CD4-positive, alpha-beta T cell treated with Interferon gamma for 1 hour (primary cell): ENCODE measurements around the gene EVA1C.
A peak's percentile ranks its signal among the peaks of the same experiment; 100 is the strongest.
"Not testable (repeated sequence)": the region's sequence is repeated elsewhere in the genome, so short reads cannot be mapped to it uniquely, and the experiment has no call there.

Source experiments
- DNase-seq: peaks from one replicate; pipeline ENCODE4 v3.0.0-alpha.2; 2020

Gene EVA1C

DNA sequence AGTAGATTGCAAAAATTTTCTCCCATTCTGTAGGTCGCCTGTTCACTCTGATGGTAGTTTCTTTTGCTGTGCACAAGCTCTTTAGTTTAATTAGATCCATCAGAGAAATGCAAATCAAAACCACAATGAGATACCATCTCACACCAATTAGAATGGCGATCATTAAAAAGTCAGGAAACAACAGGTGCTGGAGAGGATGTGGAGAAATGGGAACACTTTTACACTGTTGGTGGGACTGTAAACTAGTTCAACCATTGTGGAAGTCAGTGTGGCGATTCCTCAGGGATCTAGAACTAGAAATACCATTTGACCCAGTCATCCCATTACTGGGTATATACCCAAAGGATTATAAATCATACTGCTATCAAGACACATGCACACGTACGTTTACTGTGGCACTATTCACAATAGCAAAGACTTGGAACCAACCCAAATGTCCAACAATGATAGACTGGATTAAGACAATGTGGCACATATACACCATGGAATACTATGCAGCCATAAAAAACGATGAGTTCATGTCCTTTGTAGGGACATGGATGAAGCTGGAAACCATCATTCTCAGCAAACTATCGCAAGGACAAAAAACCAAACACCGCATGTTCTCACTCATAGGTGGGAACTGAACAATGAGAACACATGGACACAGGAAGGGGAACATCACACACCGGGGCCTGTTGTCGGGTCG lies 21.8 kb upstream of the EVA1C start:
- not testable (repeated sequence) for DNase-seq

DNA sequence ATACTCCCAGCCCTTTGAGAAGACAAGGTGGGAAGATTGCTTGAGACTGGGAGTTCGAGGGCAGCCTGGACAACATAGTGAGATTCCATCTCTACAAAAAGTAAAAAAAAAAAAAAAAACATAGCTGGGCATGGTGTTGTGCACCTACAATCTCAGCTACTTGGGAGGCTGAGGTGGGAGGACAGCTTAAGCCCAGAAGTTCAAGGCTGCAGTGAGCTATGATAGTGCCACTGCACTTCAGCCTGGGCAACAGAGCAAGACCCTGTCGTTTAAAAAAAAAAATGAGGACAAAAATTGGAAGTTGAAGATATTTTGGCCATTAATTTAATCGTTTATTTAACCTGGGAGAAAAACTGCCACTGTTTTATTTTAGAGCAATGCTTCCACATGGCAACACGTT lies 20.8 kb upstream of the EVA1C start:
- DNase-seq: no peak

DNA sequence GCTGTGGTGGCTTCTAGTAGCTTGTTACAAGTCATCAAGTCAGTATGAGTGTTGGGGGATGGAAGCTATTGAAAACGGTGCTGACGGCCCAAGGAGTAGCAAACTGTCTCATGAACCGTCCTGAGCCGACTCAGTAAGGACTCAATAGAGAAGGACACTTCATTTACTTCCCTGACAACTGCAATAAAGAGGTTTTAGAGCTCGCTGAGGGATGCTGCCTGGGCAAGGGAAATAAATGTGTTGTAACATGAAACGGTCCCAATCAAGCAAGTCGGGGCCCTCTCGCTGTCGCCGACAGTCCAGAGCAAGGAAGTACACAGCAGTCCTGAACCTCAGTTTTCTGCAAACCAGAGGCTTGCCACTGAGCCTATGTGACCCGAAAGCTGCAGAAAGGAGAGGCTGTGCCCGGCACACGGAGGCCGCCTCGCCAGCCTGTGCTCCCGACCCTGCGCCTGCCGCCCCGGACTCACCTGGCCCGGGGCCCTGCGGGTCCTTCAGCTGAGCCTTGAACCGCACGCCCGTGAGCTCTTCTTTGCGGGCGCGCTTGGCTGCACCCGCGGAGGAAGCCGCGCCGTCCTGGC lies 20.1 kb upstream of the EVA1C start:
- no peak for DNase-seq

DNA sequence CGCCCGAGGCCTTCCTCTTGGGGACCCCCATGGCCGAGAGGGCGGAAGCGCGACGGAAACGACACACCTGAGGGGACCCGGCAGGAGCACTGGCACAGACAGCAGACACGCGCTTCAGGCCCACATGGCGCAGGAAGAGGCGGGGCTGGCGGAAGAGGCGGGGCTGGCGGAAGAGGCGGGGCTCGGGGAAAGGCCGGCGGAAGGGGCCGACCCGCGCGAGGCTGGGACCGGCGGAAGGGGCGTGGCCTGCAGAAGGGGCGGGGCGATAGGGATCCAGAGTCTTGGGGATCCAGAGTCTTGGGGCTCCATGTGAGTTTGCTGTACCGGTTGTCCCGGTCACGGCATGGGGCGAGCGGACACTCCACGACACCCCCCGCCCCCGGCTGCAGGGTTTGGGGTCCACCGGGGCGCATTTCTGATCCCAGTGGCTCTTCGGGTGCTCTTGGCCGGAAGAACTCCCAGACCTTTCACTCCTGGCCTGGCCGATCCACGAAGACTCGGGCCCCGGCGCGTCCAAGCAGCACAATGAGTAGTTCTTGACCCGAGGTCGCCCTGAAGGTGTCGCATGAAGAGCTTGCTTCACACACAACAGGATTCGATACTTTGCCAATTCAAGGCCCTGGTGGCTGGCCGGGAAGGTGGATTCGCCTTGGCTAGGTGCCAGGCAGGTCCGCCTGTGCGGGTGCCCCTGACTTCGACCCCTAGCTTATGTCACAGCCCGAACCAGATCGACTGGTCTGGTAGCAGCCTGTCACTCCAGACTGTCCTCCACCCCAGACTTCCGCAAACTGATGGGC lies 19.4 kb upstream of the EVA1C start, which contains the start of gene URB1:
TSS of gene URB1 (minus strand) at position 133 of the 797 bp plus-strand sequence. CDS start at position 31, 102 bp downstream.
- peak; percentile 92 for DNase-seq

- DNase-seq: no peak
These were observed 18.9 kb upstream of the EVA1C start for GRCh38 chr21:32393677-32394001.

DNA sequence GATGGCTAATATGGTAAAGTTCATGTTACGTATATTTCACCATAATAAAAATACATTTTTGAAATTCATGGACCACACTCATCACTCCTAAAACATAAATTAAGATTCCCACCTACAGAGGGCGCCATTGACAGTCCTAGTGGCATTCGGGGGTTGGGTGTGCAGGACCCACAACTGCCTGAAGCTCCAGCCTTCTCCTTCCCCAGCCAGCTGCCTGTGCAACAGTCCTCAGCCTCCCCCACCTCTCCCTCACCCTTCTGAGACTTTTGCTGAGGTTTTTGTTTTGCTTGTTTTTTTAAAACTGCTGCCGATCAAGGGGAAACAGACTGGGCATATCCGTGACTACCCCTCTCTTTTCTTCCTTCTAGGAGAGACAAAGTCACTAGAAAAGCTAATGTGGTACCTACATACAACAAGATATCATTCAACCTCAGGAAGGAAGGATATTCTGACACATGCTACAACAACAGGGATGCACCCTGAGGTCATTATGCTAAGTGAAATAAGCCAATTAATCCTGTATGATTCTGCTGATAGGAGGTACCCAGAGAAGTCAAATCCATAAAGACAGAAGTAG lies 9.2 kb upstream of the EVA1C start:
- peak; percentile 13 for DNase-seq

GRCh38 chr21:32406405-32406804 lies 6.1 kb upstream of the EVA1C start:
- no peak for DNase-seq

DNA sequence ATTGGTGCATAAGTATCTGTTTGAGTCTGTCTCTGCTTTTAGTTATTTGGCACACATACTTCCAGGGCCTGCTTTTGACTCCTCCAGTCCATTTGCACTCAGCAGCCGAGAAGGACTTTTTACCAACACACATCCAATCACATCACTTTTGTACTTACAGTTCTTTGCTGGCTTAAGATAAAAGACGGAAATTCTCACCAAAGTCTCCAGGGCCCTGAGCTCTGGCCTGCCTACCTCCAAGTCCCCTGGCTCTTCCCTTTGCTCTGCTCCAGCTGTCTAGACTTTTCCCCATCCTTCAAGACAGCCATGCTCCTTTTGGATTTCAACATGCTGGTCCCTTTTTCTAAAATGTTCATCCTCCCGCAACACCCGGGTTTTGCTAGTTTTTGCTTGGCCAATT lies 2.2 kb upstream of the EVA1C start:
- no peak for DNase-seq

DNA sequence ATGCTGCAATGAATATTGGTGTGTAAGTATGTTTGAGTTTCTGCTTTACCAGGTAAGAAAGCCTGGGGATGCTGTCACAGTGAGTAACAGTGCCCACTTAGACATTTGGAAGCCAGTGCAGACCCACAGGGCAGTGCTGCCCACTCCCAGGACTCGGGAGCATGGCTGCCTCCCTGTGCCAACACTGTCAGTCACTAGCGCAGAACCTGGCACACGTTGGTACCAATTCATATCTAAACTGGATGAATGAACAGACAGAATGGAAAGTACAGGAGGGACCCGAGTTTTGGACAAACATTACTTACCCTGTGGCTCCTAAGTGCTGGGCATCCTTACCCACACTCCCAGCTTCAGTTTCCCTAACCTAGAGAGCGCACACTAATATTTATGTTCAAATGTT lies 1.6 kb upstream of the EVA1C start:
- no peak for DNase-seq

DNA sequence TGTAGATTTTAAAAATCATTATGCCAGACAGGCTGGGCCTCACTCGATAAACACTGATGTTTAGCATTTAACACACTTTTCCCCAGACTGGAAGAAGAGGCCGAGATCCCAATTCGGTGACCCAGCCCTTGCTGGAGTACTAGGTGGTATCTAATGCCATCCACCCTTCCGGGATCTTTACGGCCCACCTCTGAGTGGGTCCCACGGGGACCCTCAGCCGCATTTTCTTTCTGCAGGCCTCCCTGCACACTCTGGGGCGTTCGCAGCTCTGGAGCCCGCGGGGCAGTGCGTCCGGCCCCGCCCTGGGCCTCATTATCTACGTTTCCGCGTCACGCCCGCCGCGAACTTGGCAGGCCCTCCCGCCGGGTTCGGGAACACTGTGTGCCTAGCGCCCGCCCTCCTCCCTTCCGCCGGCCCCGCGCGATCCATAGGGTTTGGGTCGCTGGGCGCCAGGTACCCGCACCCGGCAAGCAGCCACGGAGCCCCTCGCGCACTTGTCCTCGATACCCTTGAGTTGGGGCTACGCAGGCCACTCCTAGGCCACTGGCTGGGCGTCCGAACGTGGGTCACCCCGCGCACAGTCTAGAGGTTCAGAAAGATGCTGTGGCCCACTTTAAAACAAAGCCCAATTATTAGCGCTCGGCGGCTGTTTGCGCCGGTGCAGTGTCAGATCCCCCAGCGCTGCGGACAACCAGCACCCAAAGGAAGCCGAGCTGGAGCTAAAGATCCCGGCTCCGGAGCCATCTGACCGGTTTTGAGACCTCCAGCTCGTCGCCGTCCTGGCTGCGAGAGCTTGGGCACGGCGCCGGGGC lies 950 bp upstream of the EVA1C start:
- DNase-seq: peak; percentile 35

- DNase-seq: no peak
These were observed 554 bp downstream of the EVA1C start for GRCh38 chr21:32413015-32413504.

DNA sequence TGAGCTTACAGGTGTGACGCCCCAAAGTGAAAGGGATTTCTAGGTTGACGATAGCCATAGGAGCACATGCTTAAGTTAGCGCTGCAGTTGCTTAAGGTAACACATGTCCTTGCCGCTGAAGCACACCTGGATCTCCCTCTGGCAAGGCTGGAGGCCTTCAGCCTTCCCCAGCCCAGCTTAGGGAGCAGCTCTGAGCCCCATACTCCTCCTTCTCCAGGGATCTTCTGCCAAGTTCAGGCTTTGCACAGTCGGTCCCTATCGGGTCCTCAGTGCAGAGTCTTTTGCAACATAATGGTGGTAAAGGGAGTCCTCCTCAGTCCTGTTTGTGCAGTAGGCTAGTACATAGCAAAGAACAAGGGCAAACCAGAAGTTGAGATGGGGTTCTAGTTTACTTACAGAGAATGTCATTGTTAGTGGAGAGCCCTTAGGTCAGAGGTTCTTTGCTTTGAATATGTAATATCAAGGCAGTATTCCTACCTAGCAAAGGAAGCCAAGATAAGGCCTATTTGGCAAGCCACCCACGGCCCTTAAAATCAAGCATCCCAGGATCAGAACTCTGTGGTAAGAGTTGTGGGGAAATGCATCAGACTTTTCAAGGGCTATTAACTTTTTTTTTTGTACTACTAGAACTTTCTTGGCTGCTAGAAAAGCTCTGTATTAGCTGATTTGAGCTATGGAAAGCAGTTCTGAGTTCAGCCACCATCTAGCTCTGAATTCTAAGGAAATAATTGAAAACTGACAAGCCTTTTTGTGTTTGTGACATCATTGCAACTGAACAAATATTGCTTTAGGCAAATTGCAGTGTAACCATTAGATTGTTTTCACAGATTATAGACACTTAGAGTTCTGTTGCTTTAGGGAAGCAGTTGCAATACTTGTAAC lies 1.4 kb downstream of the EVA1C start:
- no peak for DNase-seq

GRCh38 chr21:32414579-32415358 lies 2.3 kb downstream of the EVA1C start:
- no peak for DNase-seq

DNA sequence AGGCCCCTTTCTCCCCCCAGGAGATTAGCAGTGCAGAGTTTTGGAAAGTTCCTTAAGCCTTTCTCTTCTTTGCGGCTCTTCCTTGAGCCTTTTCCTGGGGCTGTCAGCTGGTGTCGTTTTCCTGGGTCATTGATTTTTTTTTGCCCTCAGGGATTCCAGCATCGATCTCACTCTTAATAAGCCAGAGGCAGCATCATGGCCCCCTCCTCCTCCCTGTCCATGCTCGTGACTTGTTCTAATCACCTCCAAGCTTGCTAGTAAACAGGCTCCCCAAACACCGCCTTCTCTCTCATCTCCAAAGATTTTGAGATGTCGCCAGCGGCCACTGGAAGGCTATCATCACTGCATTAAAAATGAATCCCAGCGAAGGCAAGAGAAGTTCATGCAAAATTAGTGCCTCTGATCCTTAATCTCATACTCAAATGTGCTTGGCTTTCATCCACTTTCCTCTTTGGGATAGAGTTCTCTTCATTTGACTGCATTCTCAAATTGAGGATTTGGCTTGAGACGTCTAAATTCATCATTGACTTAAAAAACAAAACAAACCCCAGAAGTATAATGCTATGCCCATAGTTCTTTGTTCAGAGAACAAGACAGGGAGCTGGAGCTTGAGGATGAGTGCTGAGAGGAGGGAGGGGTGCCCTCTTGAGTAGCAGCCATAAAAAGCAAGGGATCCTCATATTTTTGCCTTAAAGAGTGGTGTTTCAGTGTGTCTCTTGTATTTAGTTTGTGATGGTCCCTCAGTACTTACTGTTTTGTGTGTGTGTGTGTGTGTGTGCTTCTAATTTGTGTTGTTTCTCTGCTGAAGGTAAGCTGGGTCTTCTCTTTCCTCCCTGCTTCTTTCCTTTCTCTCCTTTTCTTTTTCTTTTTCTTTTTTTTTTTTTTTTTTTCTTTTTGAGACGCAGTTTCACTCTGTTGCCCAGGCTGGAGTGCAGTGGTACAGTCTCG lies 3.2 kb downstream of the EVA1C start:
- no peak for DNase-seq

DNA sequence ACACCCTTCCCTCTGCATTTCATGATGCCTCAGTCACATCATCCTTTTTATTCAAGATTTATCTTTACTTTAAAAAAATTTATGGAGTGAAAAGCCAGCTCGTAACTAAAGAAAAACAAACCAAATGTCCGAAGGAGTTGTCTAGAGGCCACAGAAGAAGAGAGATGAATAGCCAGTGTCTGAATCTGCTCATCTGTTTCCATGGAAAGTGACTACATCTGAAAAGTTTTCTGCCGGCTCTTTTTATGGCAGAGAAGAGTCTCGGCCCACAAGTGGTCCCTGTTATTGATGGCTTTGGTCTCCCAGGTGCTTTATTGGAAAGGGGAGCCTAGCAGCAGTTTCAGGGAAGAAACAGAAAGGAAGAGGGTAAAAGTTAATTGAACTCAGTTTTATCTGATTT lies 5.6 kb downstream of the EVA1C start:
- no peak for DNase-seq

- no peak for DNase-seq
These were observed 9.6 kb downstream of the EVA1C start for GRCh38 chr21:32422064-32422463.

DNA sequence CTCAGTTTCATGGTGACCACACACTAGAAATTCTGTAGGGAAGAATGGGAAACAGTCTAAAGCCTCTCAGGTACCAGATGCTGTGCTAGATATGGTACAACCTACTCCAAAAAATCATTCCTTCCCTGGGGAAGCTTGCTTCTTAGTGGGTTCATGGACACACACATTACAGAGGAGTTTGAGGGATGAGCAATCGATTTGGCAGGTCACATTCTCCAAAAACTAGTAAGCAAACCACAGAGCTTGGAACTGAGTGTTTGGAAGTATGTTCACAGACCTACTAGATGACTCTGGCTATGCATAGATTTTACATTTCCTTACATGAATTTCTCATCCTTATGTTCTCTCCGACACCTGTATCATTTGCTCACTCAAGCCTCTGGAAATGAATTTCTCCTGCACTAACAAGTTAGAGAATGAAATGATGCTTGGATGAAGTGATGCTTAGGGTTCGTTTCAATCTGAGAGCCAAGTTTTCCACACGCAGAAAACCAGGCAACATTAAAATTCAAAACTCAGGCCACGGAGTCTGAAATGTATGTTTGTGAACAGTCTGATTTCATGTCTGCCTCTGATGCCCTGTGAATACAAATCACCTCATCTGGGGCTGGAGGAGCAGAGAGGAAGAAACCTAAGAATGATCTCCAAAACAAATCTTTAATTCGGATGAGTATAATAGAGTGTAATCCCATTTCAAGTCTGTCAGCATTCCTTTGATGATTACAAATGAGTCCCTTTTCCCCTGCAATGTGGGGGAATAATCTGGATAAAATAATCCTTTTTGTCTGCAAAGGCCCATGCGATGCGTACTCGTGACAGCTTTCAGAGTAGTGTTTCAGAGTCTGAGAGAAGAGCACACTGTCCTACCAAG lies 11.0 kb downstream of the EVA1C start:
- no peak for DNase-seq

DNA sequence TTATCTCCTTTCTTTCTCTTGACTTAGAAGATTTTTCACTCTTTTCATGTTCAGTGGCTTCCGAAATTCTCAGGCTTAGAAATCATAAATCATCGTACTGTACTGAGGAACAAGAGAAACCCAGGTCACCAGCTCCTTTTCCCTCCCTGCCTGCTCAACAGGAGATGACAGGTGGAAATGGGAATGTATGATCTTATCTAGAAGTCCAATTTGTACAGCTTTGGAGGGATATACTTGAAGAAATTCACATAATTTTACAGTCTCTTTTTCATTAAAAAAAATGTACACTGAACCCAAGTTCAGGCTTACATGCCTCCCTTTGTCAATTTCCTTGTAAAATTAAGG lies 11.7 kb downstream of the EVA1C start:
- DNase-seq: no peak

DNA sequence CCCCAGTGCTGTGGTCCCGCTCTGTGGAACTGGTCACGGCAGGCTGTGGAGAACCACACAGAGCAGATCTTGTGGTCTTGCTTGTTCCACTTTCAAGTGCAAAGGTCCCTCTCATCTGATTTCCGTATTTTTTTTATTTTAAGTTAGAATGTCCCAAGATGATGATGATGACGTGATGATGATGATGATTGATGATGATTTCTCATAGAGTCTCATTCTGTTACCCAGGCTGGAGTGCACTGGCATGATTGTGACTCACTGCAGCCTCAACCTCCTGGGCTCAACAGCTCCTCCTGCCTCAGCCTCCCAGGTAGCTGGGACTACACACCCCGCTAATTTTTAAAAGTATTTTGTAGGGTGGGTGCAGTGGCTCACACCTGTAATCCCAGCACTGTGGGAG lies 12.2 kb downstream of the EVA1C start:
- DNase-seq: no peak
